OCI-LY1 (cell line): ENCODE measurements around the gene HACE1.

Source experiments
- H2AFZ ChIP-seq: fragments of 200-600 bp; sonication (generic), shearing (Covaris generic); 2 replicates; pipeline ENCODE4 v1.6.0; 2014; ENCODE audit warnings: antibody characterized with exemption, mild to moderate bottlenecking, low read length
- H3F3A ChIP-seq: fragments of 200-600 bp; sonication (generic), shearing (Covaris generic); 2 replicates; pipeline ENCODE4 v1.6.0; 2014; ENCODE audit warnings: mild to moderate bottlenecking, antibody characterized with exemption, low read length, moderate library complexity; ENCODE audit not compliant: insufficient read depth
- H3K27ac ChIP-seq: fragments of 200-600 bp; sonication (generic); 2 replicates; pipeline ENCODE4 v1.5.1; 2014; ENCODE audit warnings: low read length, mixed run types, mild to moderate bottlenecking, low read depth; ENCODE audit not compliant: poor library complexity, severe bottlenecking
- H3K27me3 ChIP-seq: fragments of 200-600 bp; sonication (generic); 2 replicates; pipeline ENCODE4 v1.6.0; 2014; ENCODE audit warnings: antibody characterized with exemption, mild to moderate bottlenecking, low read length, moderate library complexity; ENCODE audit not compliant: insufficient read depth
- H3K36me3 ChIP-seq: fragments of 200-600 bp; sonication (generic); 2 replicates; pipeline ENCODE4 v1.6.1; 2014; ENCODE audit warnings: mild to moderate bottlenecking, antibody characterized with exemption, low read length, moderate library complexity, mixed read lengths; ENCODE audit not compliant: insufficient read depth
- H3K4me1 ChIP-seq: fragments of 200-600 bp; sonication (generic); 2 replicates; pipeline ENCODE4 v1.5.1; 2014; ENCODE audit warnings: mild to moderate bottlenecking, low read length, moderate library complexity; ENCODE audit not compliant: insufficient read depth, severe bottlenecking
- H3K4me2 ChIP-seq: fragments of 200-600 bp; sonication (generic), shearing (Covaris generic); 2 replicates; pipeline ENCODE4 v1.6.1; 2014; ENCODE audit warnings: low read length
- H3K4me3 ChIP-seq: fragments of 200-600 bp; sonication (generic); 2 replicates; pipeline ENCODE4 v1.5.1; 2014; ENCODE audit warnings: low read length, low read depth, mild to moderate bottlenecking, mixed read lengths; ENCODE audit not compliant: poor library complexity, severe bottlenecking
- H3K79me2 ChIP-seq: fragments of 200-600 bp; shearing (Covaris generic); 2 replicates; pipeline ENCODE4 v1.6.1; 2016; ENCODE audit warnings: mixed run types, low read length, mixed read lengths; ENCODE audit not compliant: insufficient read depth
- H3K9ac ChIP-seq: fragments of 200-600 bp; sonication (generic), shearing (Covaris generic); 2 replicates; pipeline ENCODE4 v1.6.1; 2014; ENCODE audit warnings: mild to moderate bottlenecking, low read length, mixed read lengths
- H3K9me2 ChIP-seq: fragments of 200-600 bp; sonication (generic), shearing (Covaris generic); 2 replicates; pipeline ENCODE4 v1.6.1; 2014; ENCODE audit warnings: low read depth, mild to moderate bottlenecking, low read length, mixed read lengths
- H3K9me3 ChIP-seq: fragments of 200-600 bp; shearing (Covaris generic); 2 replicates; pipeline ENCODE4 v1.6.1; 2014; ENCODE audit warnings: low read length, mixed read lengths
- H4K20me1 ChIP-seq: fragments of 200-600 bp; sonication (generic), shearing (Covaris generic); 2 replicates; pipeline ENCODE4 v1.6.0; 2016; ENCODE audit warnings: mild to moderate bottlenecking, low read length; ENCODE audit not compliant: insufficient read depth
- EZH2 ChIP-seq: fragments of 200-600 bp; sonication (generic), shearing (Covaris generic); IDR thresholded peaks from 2 replicates; pipeline ENCODE4 v1.8.0; 2017; ENCODE audit warnings: borderline replicate concordance, mixed run types, mild to moderate bottlenecking, antibody characterized with exemption, low read length, moderate library complexity, mixed read lengths
- TF ChIP-seq, protein P1 (sequence below): fragments of 200-600 bp; sonication (generic), shearing (Covaris generic); IDR thresholded peaks from 2 replicates; pipeline ENCODE4 v1.5.1; 2017; ENCODE audit warnings: mild to moderate bottlenecking, antibody characterized with exemption, low read length, moderate library complexity, mixed read lengths

The HACE1 gene

GRCh38 chr6:104682722-104683643 is 176.7 kb downstream of the HACE1 start:
- no peaks in the 10 kb centered on the region for H4K20me1 ChIP-seq
- H3K27ac ChIP-seq = no peak overlapping the region
- TF ChIP-seq, protein P1, sequence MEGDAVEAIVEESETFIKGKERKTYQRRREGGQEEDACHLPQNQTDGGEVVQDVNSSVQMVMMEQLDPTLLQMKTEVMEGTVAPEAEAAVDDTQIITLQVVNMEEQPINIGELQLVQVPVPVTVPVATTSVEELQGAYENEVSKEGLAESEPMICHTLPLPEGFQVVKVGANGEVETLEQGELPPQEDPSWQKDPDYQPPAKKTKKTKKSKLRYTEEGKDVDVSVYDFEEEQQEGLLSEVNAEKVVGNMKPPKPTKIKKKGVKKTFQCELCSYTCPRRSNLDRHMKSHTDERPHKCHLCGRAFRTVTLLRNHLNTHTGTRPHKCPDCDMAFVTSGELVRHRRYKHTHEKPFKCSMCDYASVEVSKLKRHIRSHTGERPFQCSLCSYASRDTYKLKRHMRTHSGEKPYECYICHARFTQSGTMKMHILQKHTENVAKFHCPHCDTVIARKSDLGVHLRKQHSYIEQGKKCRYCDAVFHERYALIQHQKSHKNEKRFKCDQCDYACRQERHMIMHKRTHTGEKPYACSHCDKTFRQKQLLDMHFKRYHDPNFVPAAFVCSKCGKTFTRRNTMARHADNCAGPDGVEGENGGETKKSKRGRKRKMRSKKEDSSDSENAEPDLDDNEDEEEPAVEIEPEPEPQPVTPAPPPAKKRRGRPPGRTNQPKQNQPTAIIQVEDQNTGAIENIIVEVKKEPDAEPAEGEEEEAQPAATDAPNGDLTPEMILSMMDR = peak; percentile 94
- TF ChIP-seq EZH2 = no peak
- H3K4me1 ChIP-seq = no peaks in the 10 kb centered on the region
- H3K4me2 ChIP-seq = no peak overlapping the region
- H3K9me3 ChIP-seq = no peaks in the 10 kb centered on the region
- no peak overlapping the region for H3K4me3 ChIP-seq
- H3K9ac ChIP-seq = no peak overlapping the region
- 0 out of 2 replicates have a peak overlapping the region, but pooled peaks have one; percentile 67 for H2AFZ ChIP-seq
- no peaks in the 10 kb centered on the region for H3K79me2 ChIP-seq
- H3K36me3 ChIP-seq = no peaks in the 10 kb centered on the region
- no peaks in the 10 kb centered on the region for H3F3A ChIP-seq
- H3K27me3 ChIP-seq = no peaks in the 10 kb centered on the region
- H3K9me2 ChIP-seq = no peaks in the 10 kb centered on the region

DNA sequence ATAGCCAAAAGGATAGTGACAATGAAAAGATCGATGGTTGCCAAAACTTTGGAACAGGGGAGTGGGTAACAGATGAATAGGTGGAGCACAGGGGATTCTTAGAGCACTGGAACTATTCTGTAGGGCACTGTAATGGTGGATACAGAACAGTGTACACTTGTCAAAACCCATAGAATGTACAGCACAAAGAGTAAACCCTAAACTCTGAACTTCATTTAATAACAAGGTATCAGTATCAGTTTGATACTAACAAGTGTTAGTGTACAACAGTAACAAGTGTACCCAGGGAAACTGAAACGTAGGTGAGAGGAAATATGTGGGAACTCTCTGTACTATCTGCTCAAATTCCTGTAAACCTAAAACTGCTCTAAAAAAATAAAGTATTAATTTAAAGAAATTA is 179.2 kb downstream of the HACE1 start:
- TF ChIP-seq, protein P1 = no peak
- TF ChIP-seq EZH2 = no peak
- Histone ChIP-seq H4K20me1 (no peaks in the 10 kb centered on the region), H3K27me3 (no peaks in the 10 kb centered on the region), H3K9me3 (no peaks in the 10 kb centered on the region), H3K4me2 (no peak overlapping the region), H3K4me1 (no peaks in the 10 kb centered on the region), H3K79me2 (no peaks in the 10 kb centered on the region), H3K9ac (no peak overlapping the region), H2AFZ (no peak overlapping the region), H3K36me3 (no peaks in the 10 kb centered on the region), H3K9me2 (no peaks in the 10 kb centered on the region), H3K4me3 (no peak overlapping the region), H3F3A (no peaks in the 10 kb centered on the region), H3K27ac (no peak overlapping the region)

GRCh38 chr6:104679971-104680370 is 179.7 kb downstream of the HACE1 start:
- H3K79me2 ChIP-seq = no peaks in the 10 kb centered on the region
- H3K4me2 ChIP-seq = no peak overlapping the region
- no peak overlapping the region for H3K9ac ChIP-seq
- H3K4me1 ChIP-seq = no peaks in the 10 kb centered on the region
- no peaks in the 10 kb centered on the region for H4K20me1 ChIP-seq
- no peak for TF ChIP-seq EZH2
- TF ChIP-seq, protein P1 = no peak
- no peaks in the 10 kb centered on the region for H3K9me3 ChIP-seq
- no peak overlapping the region for H3K4me3 ChIP-seq
- no peaks in the 10 kb centered on the region for H3K9me2 ChIP-seq
- no peaks in the 10 kb centered on the region for H3F3A ChIP-seq
- H3K27me3 ChIP-seq = no peaks in the 10 kb centered on the region
- no peaks in the 10 kb centered on the region for H3K36me3 ChIP-seq
- no peak overlapping the region for H3K27ac ChIP-seq
- no peak overlapping the region for H2AFZ ChIP-seq
